Measurements from ENCODE around the gene UNC45A.

DNA sequence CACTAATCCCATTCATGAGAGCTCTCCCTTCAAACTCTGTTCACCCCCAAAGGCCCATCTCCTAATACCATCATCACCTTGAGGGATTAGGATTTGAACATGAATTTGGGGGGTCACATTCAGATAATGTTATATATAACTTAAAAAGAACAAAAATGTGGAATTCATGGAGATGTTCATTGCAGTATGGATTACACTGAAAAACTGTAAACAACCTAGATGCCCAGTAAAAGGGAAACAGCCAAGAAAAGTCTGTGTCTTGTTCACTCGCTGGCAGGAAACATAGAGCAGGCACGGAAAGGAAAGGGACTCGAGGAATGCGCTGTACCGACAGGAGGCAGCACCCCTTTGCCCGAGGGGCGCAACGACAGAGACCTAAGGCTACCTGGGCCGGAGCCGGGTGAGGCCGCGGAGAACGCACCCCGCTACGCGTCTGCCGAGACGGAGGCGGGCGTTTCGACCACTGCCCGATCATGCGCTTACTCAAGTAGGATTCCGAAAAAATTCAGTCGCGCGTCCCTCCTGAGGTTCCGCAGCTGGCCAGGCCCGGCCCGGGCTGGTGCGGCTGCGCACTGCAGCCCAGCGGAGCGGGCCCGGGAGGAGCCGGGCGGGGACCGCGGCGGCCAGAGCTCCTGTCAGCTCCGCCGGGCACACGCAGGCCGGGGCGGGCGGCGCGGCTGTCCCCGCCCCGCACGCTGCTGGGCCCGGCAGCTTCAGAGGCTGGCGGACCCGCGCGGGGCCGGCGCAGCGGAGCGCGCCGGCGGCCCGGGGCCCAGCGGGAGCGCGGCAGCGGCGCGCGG, 32.8 kb upstream of the UNC45A start:
- TF ChIP-seq, protein P1, sequence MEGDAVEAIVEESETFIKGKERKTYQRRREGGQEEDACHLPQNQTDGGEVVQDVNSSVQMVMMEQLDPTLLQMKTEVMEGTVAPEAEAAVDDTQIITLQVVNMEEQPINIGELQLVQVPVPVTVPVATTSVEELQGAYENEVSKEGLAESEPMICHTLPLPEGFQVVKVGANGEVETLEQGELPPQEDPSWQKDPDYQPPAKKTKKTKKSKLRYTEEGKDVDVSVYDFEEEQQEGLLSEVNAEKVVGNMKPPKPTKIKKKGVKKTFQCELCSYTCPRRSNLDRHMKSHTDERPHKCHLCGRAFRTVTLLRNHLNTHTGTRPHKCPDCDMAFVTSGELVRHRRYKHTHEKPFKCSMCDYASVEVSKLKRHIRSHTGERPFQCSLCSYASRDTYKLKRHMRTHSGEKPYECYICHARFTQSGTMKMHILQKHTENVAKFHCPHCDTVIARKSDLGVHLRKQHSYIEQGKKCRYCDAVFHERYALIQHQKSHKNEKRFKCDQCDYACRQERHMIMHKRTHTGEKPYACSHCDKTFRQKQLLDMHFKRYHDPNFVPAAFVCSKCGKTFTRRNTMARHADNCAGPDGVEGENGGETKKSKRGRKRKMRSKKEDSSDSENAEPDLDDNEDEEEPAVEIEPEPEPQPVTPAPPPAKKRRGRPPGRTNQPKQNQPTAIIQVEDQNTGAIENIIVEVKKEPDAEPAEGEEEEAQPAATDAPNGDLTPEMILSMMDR (IDR thresholded peaks at IDR 0.05; ENCODE audit: low read length) = peak; percentile 79
- no peak for TF ChIP-seq EZH2 (optimal IDR thresholded peaks at IDR 0.05; ENCODE audit: low read depth, low read length)

Measured in MM.1S (cell line).